Measurements from ENCODE around the gene TRIM54.
A peak's percentile ranks its signal among the peaks of the same experiment; 100 is the strongest.
"Not testable (repeated sequence)": the region's sequence is repeated elsewhere in the genome, so short reads cannot be mapped to it uniquely, and the experiment has no call there.

TRIM54 gene

DNA sequence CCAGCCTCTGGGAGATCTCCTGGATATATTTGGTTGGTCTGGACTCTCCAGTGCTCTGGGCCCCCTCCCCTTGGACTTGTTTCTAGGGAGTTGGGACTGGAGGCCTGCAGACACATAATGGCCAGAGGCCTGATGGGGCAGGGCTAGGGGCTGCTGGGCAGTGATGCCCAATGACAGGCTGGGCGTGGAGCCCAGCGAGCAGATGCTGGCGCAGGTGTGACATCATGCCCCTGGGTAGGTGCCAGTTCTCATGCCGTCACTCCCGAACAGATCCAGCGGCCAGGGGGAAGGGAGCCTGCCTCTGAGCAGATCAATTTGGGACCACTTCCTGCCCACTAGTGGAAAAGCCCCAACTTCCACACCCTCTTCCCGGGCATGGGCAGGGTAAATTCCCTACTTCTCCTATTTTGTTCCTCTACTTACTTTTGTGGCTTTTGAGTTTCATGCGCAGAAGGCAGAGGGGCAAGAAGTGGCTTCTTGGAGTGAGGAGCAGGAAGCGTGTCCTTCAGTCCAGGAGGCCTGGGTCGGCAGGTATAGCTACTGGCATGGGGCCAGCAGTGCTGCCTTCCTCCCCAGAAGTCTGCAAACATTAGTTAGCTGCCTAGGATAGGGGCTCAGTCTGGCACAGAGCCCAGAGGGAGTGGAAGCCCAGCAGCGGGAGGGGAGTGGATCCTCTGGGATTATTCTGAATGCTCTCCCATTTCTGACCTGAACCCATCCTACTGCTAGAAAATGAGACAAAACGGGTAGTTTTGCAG lies 34.6 kb downstream of the TRIM54 start:
- FAIRE-seq (no peak), DNase-seq (ENCODE audit: insufficient read length, low spot score) (no peak)
- TF ChIP-seq POLR2AphosphoS5 (IDR thresholded peaks at IDR 0.05; ENCODE audit: low read depth, low read length), result no peak
- no peak for TF ChIP-seq POLR2A (IDR thresholded peaks at IDR 0.05; ENCODE audit: low read depth, low read length)
- no peak for TF ChIP-seq POU2F2 (IDR thresholded peaks at IDR 0.05; ENCODE audit: low read depth, low read length)
- TF ChIP-seq SPI1 (IDR thresholded peaks at IDR 0.05; ENCODE audit: low read depth, low read length), result no peak
- TF ChIP-seq TAF1 (IDR thresholded peaks at IDR 0.05; ENCODE audit: low read depth, low read length), result no peak
- TF ChIP-seq PAX5 (IDR thresholded peaks at IDR 0.05; ENCODE audit: insufficient read depth, low read length, severe bottlenecking), result no peak

DNA sequence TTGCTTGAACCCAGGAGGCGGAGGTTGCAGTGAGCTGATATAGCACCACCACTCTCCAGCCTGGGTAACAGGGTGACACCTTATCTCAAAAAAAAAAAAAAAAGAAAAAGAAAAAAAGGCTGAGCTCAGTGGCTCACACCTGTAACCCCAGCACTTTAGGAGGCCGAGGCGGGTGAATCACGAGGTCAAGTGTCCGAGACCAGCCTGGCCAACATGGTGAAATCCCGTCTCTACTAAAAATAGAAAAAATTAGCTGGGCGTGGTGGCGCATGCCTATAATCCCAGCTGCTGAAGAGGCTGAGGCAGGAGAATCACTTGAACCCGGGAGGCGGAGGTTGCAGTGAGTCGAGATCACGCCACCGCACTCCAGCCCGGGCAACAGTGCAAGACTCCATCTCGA lies 37.6 kb downstream of the TRIM54 start:
- not testable (repeated sequence) for FAIRE-seq

GRCh38 chr2:27320958-27321543 lies 38.8 kb downstream of the TRIM54 start:
- DNase-seq (ENCODE audit: insufficient read length, low spot score), result no peak
- no peak for TF ChIP-seq PAX5 (IDR thresholded peaks at IDR 0.05; ENCODE audit: insufficient read depth, low read length, severe bottlenecking)
- no peak for FAIRE-seq

More for the DNA sequence above, 37.6 kb downstream of the TRIM54 start:
- DNase-seq (ENCODE audit: insufficient read length, low spot score), result not testable (repeated sequence)

DNA sequence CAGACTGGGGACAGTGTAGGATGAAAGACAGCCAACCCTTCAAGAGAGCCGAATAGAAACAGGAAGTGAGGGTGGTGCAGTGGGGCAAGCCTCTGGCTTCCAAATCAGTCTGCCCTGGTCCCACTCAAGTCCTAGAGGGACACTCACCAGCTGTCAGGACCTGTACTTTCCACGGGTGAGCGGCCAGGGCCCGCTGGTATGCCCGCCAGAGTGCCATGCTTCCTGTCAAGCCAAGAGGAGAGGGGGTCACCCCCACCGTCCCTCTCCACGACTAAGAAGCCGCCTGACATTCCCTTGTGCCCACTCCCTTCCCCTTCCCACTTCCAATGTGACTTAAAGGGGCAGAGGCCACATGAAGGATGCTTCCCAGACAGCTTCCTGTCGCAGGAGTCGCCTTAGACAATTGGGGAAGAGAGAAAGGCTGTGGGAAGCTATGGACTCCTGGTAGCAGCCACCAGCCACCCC lies 40.1 kb downstream of the TRIM54 start:
- TF ChIP-seq PAX5 (IDR thresholded peaks at IDR 0.05; ENCODE audit: insufficient read depth, low read length, severe bottlenecking) (no peak), SPI1 (IDR thresholded peaks at IDR 0.05; ENCODE audit: low read depth, low read length) (peak; percentile 91)
- FAIRE-seq (no peak), DNase-seq (ENCODE audit: insufficient read length, low spot score) (no peak)

- peak; percentile 94 for FAIRE-seq
- peak; percentile 91 for DNase-seq (ENCODE audit: insufficient read length, low spot score)
- TF ChIP-seq TAF1 (IDR thresholded peaks at IDR 0.05; ENCODE audit: low read depth, low read length) (peak; percentile 82), POU2F2 (IDR thresholded peaks at IDR 0.05; ENCODE audit: low read depth, low read length) (peak; percentile 77), POLR2A (IDR thresholded peaks at IDR 0.05; ENCODE audit: low read depth, low read length) (peak; percentile 95), PAX5 (IDR thresholded peaks at IDR 0.05; ENCODE audit: insufficient read depth, low read length, severe bottlenecking) (no peak), SPI1 (IDR thresholded peaks at IDR 0.05; ENCODE audit: low read depth, low read length) (peak; percentile 46; the same call in 1 of the 2 replicates), POLR2AphosphoS5 (IDR thresholded peaks at IDR 0.05; ENCODE audit: low read depth, low read length) (peak; percentile 98)
These were observed 40.8 kb downstream of the TRIM54 start, which contains the start of gene MPV17 for GRCh38 chr2:27322766-27323595. TSS of gene MPV17 (minus strand) at chr2:27323097. CDS start at chr2:27322517, 580 bp downstream.

GRCh38 chr2:27323596-27324285 lies 41.5 kb downstream of the TRIM54 start:
- no peak for TF ChIP-seq SPI1 (IDR thresholded peaks at IDR 0.05; ENCODE audit: low read depth, low read length)
- DNase-seq (ENCODE audit: insufficient read length, low spot score) (no peak), FAIRE-seq (no peak)

DNA sequence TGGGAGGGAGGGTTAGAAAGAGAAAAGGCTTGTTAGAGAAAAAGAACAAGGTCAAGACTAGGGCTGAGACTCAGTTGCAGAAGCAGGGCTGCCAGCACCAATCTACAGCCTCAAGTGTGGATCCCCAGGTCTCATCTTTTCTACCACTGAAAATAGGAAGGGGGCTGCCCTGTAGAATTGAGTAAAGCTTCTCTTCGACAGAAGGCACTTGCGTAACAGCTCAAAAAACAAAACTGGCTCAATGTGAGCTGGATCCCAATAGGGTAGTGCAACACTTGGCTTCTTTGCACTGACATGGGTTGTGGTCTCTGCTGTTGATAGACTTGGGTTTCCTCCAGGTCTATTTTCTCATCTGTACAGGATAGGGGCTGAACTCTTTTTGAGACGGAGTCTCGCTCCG lies 42.5 kb downstream of the TRIM54 start:
- no peak for DNase-seq (ENCODE audit: insufficient read length, low spot score)
- TF ChIP-seq POLR2A (IDR thresholded peaks at IDR 0.05; ENCODE audit: low read depth, low read length) (no peak), POLR2AphosphoS5 (IDR thresholded peaks at IDR 0.05; ENCODE audit: low read depth, low read length) (no peak), SPI1 (IDR thresholded peaks at IDR 0.05; ENCODE audit: low read depth, low read length) (no peak), POU2F2 (IDR thresholded peaks at IDR 0.05; ENCODE audit: low read depth, low read length) (no peak), PAX5 (IDR thresholded peaks at IDR 0.05; ENCODE audit: insufficient read depth, low read length, severe bottlenecking) (no peak), TAF1 (IDR thresholded peaks at IDR 0.05; ENCODE audit: low read depth, low read length) (no peak)
- FAIRE-seq, result no peak

DNA sequence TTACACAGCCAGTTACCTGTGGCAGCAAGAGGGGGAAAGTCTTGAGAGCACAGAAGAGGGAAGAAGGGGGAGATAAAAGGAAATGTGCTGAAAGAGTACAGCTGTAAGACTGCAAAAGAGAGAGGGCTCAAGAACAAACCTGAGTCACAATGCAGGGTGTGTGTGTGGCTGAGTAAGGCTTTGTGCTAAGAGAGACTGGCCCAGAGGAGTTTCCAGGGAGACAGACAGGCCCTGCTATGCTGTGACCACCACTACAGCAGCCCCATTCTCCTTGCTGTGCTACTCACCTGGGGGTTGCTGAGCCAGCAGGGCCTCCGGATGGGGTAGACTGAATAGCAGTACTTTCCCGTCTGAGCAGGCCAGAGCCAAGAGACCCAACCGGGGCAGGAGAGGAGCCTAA lies 53.1 kb downstream of the TRIM54 start:
- no peak for TF ChIP-seq POU2F2 (IDR thresholded peaks at IDR 0.05; ENCODE audit: low read depth, low read length)
- no peak for TF ChIP-seq TAF1 (IDR thresholded peaks at IDR 0.05; ENCODE audit: low read depth, low read length)
- no peak for TF ChIP-seq POLR2AphosphoS5 (IDR thresholded peaks at IDR 0.05; ENCODE audit: low read depth, low read length)
- no peak for TF ChIP-seq SPI1 (IDR thresholded peaks at IDR 0.05; ENCODE audit: low read depth, low read length)
- no peak for TF ChIP-seq PAX5 (IDR thresholded peaks at IDR 0.05; ENCODE audit: insufficient read depth, low read length, severe bottlenecking)
- no peak for TF ChIP-seq POLR2A (IDR thresholded peaks at IDR 0.05; ENCODE audit: low read depth, low read length)
- FAIRE-seq (no peak), DNase-seq (ENCODE audit: insufficient read length, low spot score) (no peak)

DNA sequence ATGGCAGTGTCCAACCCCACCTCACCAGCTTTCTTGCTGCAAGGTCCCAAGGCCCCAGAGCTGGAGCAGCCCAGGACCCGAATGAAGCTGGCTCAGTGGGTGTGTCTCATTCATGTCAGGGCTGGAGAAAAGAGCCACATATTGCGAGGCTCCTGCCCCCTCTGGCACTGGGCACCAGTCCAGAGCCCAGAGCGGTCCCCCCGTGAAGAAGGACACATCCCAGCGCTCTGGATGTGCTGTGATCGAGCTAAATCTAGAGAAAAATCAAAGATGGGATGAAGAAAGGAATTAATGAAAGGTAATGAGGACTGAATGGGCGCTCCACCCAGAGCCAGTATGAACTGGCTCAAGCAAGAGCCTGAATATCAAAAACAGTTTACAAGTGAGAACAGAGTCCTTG lies 53.9 kb downstream of the TRIM54 start:
- DNase-seq (ENCODE audit: insufficient read length, low spot score) (no peak), FAIRE-seq (no peak)
- TF ChIP-seq SPI1 (IDR thresholded peaks at IDR 0.05; ENCODE audit: low read depth, low read length), result no peak
- TF ChIP-seq POLR2AphosphoS5 (IDR thresholded peaks at IDR 0.05; ENCODE audit: low read depth, low read length), result no peak
- TF ChIP-seq PAX5 (IDR thresholded peaks at IDR 0.05; ENCODE audit: insufficient read depth, low read length, severe bottlenecking), result no peak
- no peak for TF ChIP-seq TAF1 (IDR thresholded peaks at IDR 0.05; ENCODE audit: low read depth, low read length)
- no peak for TF ChIP-seq POLR2A (IDR thresholded peaks at IDR 0.05; ENCODE audit: low read depth, low read length)
- TF ChIP-seq POU2F2 (IDR thresholded peaks at IDR 0.05; ENCODE audit: low read depth, low read length), result no peak

All from GM12891 (cell line).